ENCODE measurements around the gene TOMM6. TPM values are rescaled to one million over a fixed set of nuclear protein-coding genes. Genes with fewer than 3 reads are reported as not detected.

The TOMM6 gene
- total RNA-seq, 4 donors from 2014 or later = 116 to 182 (median 150) TPM

DNA sequence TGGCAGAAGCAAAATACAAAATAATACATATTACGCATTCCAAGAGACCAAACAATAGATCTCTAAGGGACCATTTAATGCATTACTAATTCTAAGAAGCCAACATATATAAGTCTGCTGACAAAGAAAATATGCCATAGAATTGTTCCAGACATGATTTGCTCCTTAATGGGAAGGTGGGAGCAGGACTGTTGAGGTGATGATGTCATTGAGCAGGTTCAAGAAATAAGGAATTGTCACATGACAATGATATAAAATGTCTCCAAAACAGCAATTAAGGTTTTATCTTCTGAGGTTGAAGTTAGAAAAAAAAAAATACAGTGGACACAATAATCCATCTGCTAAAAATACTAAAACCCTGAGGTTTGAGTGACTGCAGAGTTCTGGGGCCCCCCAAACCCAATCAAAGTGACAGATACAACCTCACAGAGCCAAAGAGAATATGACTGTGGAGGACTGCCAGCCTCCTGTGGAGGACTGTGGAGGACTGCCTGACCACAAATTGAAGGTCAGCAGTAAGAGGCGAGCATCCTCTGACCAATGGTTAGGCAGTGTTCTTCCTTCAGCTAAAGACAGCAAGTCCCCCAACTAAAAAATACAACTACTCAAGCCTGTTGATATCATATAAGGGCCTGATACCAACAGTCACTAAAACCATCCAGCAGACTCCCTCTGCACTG is 39.0 kb downstream of the TOMM6 start:
- no peak for DNase-seq
- Histone ChIP-seq H3K4me3 (no peak overlapping the region), H3K27ac (no peak overlapping the region), H3K4me1 (no peaks in the 10 kb centered on the region), H3K36me3 (no peaks in the 10 kb centered on the region), H3K27me3 (no peaks in the 10 kb centered on the region), H3K9me3 (no peaks in the 10 kb centered on the region)
- TF ChIP-seq POLR2A (IDR thresholded peaks at IDR 0.05) = no peak
- 88 to 94% methylated on average over 1 to 2 of the region's 2 CpGs for WGBS, 2 donors
- intact Hi-C loops (cut with DNase I) = no loop called here

GRCh38 chr6:41832263-41832662 is 44.8 kb downstream of the TOMM6 start:
- no peaks in the 10 kb centered on the region for H3K4me1 ChIP-seq
- 77 to 83% methylated on average over 3 of the region's 3 CpGs for WGBS, 2 donors
- intact Hi-C loops (cut with DNase I) = no loop called here
- DNase-seq = no peak
- no peaks in the 10 kb centered on the region for H3K9me3 ChIP-seq
- no peak overlapping the region for H3K27ac ChIP-seq
- TF ChIP-seq CTCF (IDR thresholded peaks at IDR 0.05) = no peak
- TF ChIP-seq POLR2A (IDR thresholded peaks at IDR 0.05) = no peak
- H3K36me3 ChIP-seq = no peaks in the 10 kb centered on the region
- no peaks in the 10 kb centered on the region for H3K27me3 ChIP-seq
- no peak overlapping the region for H3K4me3 ChIP-seq

- Histone ChIP-seq H3K27me3 (no peaks in the 10 kb centered on the region), H3K4me3 (no peak overlapping the region), H3K27ac (no peak overlapping the region), H3K4me1 (no peaks in the 10 kb centered on the region), H3K9me3 (no peaks in the 10 kb centered on the region), H3K36me3 (no peaks in the 10 kb centered on the region)
- DNase-seq = no peak
- no peak for TF ChIP-seq CTCF (IDR thresholded peaks at IDR 0.05)
- no peak for TF ChIP-seq POLR2A (IDR thresholded peaks at IDR 0.05)
- intact Hi-C loops (cut with DNase I) = no loop called here
- WGBS, 2 donors = 87 to 91% methylated on average over 5 of the region's 5 CpGs
Observed at GRCh38 chr6:41836022-41836659, 48.6 kb downstream of the TOMM6 start.

DNA sequence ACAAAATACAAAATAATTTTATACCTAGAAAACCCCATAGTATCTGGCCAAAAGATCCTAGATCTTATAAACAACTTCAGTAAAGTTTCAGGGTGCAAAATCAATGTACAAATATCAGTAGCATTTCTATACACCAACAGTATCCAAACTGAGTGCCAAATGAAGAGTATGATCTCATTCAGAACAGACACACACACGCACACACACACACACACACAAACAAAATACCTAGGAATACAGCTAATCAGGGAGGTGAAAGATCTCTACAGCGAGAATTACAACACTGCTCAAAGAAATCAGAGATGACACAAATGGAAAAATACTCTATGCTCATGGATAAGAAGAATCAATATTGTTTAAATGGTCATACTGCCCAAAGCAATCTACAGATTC is 49.2 kb downstream of the TOMM6 start:
- H3K4me3 ChIP-seq = no peak overlapping the region
- intact Hi-C loops (cut with DNase I) = no loop called here
- 87 to 92% methylated on average over 2 of the region's 2 CpGs for WGBS, 2 donors
- no peak for TF ChIP-seq CTCF (IDR thresholded peaks at IDR 0.05)
- no peak for TF ChIP-seq POLR2A (IDR thresholded peaks at IDR 0.05)
- DNase-seq = no peak
- H3K27me3 ChIP-seq = no peaks in the 10 kb centered on the region
- H3K27ac ChIP-seq = no peak overlapping the region
- no peaks in the 10 kb centered on the region for H3K4me1 ChIP-seq
- H3K36me3 ChIP-seq = no peaks in the 10 kb centered on the region
- H3K9me3 ChIP-seq = no peaks in the 10 kb centered on the region

Small RNA genes within 50 kb of the gene (small RNA-seq; reads per million reads assigned to genes)
- gene AL365205.2 = 0 reads per million in 4 donors
- gene AL365205.3 = 0 reads per million in 4 donors
- 0 reads per million in 4 donors for gene RF00393

Other genes starting within 250 kb of the TOMM6 start
- 10 to 100 TPM in 1 of 4 donors, 1 to 10 TPM in 3; 2.2 to 10.3 (median 6.8) TPM for gene FOXP4, start 241.3 kb upstream of the TOMM6 start, total RNA-seq
- gene MDFI, start 149.2 kb upstream of the TOMM6 start, total RNA-seq = 100 to 1,000 TPM in 1 of 4 donors, 10 to 100 TPM in 3; 50.5 to 105 (median 81.8) TPM
- 10 to 100 TPM in 3 of 4 donors, 1 to 10 TPM in 1; 7.0 to 17.5 (median 13.4) TPM for gene TFEB, start 52.1 kb upstream of the TOMM6 start, total RNA-seq
- under 1 TPM in 1 of 4 donors, not detected in 3; 0.95 TPM for gene PGC, start 40.3 kb upstream of the TOMM6 start, total RNA-seq
- gene FRS3, start 7.8 kb upstream of the TOMM6 start, total RNA-seq = 1 to 10 TPM in 2 of 4 donors, under 1 TPM in 2; 0.31 to 5.5 (median 1.5) TPM
- gene PRICKLE4, start 6.9 kb upstream of the TOMM6 start, total RNA-seq = 10 to 100 TPM in 3 of 4 donors, 1 to 10 TPM in 1; 5.1 to 11.4 (median 10.8) TPM
- gene USP49, start 107.7 kb downstream of the TOMM6 start, total RNA-seq = 1 to 10 TPM; 1.4 to 2.7 (median 1.8) TPM
- gene MED20, start 133.4 kb downstream of the TOMM6 start, total RNA-seq = 10 to 100 TPM in 3 of 4 donors, 1 to 10 TPM in 1; 6.9 to 18.7 (median 15.0) TPM
- gene BYSL, start 133.8 kb downstream of the TOMM6 start, total RNA-seq = 10 to 100 TPM in 3 of 4 donors, 1 to 10 TPM in 1; 6.3 to 19.4 (median 13.0) TPM
- gene CCND3, start 154.1 kb downstream of the TOMM6 start, total RNA-seq = 100 to 1,000 TPM in 1 of 4 donors, 10 to 100 TPM in 3; 38.1 to 142 (median 46.5) TPM

Measured in esophagus squamous epithelium (tissue), 5 donors.